Measurements from ENCODE around the gene DLX4.

The DLX4 gene

GRCh38 chr17:50003911-50004310 lies 34.9 kb downstream of the DLX4 start:
- no peak overlapping the region for H3K4me3 ChIP-seq (ENCODE audit: low read length)
- peak; percentile 70 for DNase-seq (ENCODE audit: low read depth)
- TF ChIP-seq CTCF (IDR thresholded peaks at IDR 0.05; ENCODE audit: insufficient read depth, low read depth, low read length, missing control alignments): no peak

GRCh38 chr17:50009282-50009681 lies 40.3 kb downstream of the DLX4 start:
- no peak for DNase-seq (ENCODE audit: low read depth)
- no peak for TF ChIP-seq CTCF (IDR thresholded peaks at IDR 0.05; ENCODE audit: insufficient read depth, low read depth, low read length, missing control alignments)
- H3K4me3 ChIP-seq (ENCODE audit: low read length): no peak overlapping the region

- DNase-seq (ENCODE audit: low read depth): no peak
- H3K4me3 ChIP-seq (ENCODE audit: low read length): no peak overlapping the region
- TF ChIP-seq CTCF (IDR thresholded peaks at IDR 0.05; ENCODE audit: insufficient read depth, low read depth, low read length, missing control alignments): no peak
Measured at GRCh38 chr17:50013079-50013478, 44.1 kb downstream of the DLX4 start.

- no peak for TF ChIP-seq CTCF (IDR thresholded peaks at IDR 0.05; ENCODE audit: insufficient read depth, low read depth, low read length, missing control alignments)
- no peak overlapping the region for H3K4me3 ChIP-seq (ENCODE audit: low read length)
- DNase-seq (ENCODE audit: low read depth): no peak
Measured at GRCh38 chr17:50014471-50015088, 45.6 kb downstream of the DLX4 start.

- TF ChIP-seq CTCF (IDR thresholded peaks at IDR 0.05; ENCODE audit: insufficient read depth, low read depth, low read length, missing control alignments): no peak
- H3K4me3 ChIP-seq (ENCODE audit: low read length): no peak overlapping the region
- no peak for DNase-seq (ENCODE audit: low read depth)
Measured at GRCh38 chr17:50015146-50015545, 46.2 kb downstream of the DLX4 start.

GRCh38 chr17:50018909-50019308 lies 49.9 kb downstream of the DLX4 start:
- no peak for TF ChIP-seq CTCF (IDR thresholded peaks at IDR 0.05; ENCODE audit: insufficient read depth, low read depth, low read length, missing control alignments)
- peak; percentile 38 for DNase-seq (ENCODE audit: low read depth)
- H3K4me3 ChIP-seq (ENCODE audit: low read length): no peak overlapping the region
